T-cell (primary cell): ENCODE data around the gene RNF214. TPM values are rescaled to one million over a fixed set of nuclear protein-coding genes. Genes with fewer than 3 reads are reported as not detected.

Experiments
- total RNA-seq, 35 experiments: library from RNA in 6 of 35; stranded (reverse) in 6 of 35; fragments of 120-200 nt in 1 of 35; gene quantifications; one replicate each; pipeline versions ENCODE4 v1.2.1 to v1.2.4 and lab custom pipeline; 2013 to 2026

RNF214 gene
- total RNA-seq, 5 donors from 2014 or later (not counting 1 experiment from before 2014, with no cell fraction given): 21.6 to 31.7 (median 30.5) TPM

Other genes starting within 250 kb of the RNF214 start
- 10 to 100 TPM; 56.3 to 78.0 (median 63.8) TPM for gene SIK3, start 134.2 kb upstream of the RNF214 start, total RNA-seq
- gene PAFAH1B2, start 88.4 kb upstream of the RNF214 start, total RNA-seq: 10 to 100 TPM; 44.1 to 55.9 (median 55.6) TPM
- 100 to 1,000 TPM in 2 of 5 donors, 10 to 100 TPM in 3; 46.3 to 110 (median 59.5) TPM for gene SIDT2, start 53.9 kb upstream of the RNF214 start, total RNA-seq
- gene TAGLN, start 33.3 kb upstream of the RNF214 start, total RNA-seq: 10 to 100 TPM in 4 of 5 donors, 1 to 10 TPM in 1; 8.5 to 19.7 (median 13.4) TPM
- gene PCSK7, start 598 bp upstream of the RNF214 start, total RNA-seq: 100 to 1,000 TPM; 300 to 368 (median 336) TPM
- 10 to 100 TPM in 3 of 5 donors, 1 to 10 TPM in 2; 4.5 to 11.3 (median 10.1) TPM for gene BACE1-AS, start 58.7 kb downstream of the RNF214 start, total RNA-seq
- 1 to 10 TPM; 1.3 to 2.3 (median 1.9) TPM for gene BACE1, start 83.6 kb downstream of the RNF214 start, total RNA-seq
- 10 to 100 TPM; 44.5 to 59.9 (median 52.5) TPM for gene CEP164, start 95.2 kb downstream of the RNF214 start, total RNA-seq